CD8-positive, alpha-beta memory T cell (primary cell): ENCODE data around the gene FHIT. TPM values are rescaled to one million over a fixed set of nuclear protein-coding genes. Genes with fewer than 3 reads are reported as not detected.

Experiments
- CTCF ChIA-PET: fragments of 350-600 bp; sonication (Branson Sonifier 250); formaldehyde crosslinking; loops from one replicate; lab custom pipeline; 2021; ENCODE audit warnings: antibody characterized with exemption; lab: Charles Lee
- POLR2A ChIA-PET: fragments of 350-600 bp; sonication (Branson Sonifier 250); formaldehyde crosslinking; loops from one replicate; lab custom pipeline; 2021; ENCODE audit warnings: antibody characterized with exemption; lab: Charles Lee
- DNase-seq, 5 donors: peaks; one replicate each; pipeline versions ENCODE4 v3.0.0 to v3.0.0-alpha.2; 2020 to 2022; ENCODE audit warnings: mixed read lengths in 1 of 5
- H3K27ac ChIP-seq: one replicate; pipeline ENCODE4 v1.7.0; 2013; ENCODE audit warnings: low read depth, mild to moderate bottlenecking, low read length, moderate library complexity
- H3K27me3 ChIP-seq: 2 replicates; pipeline ENCODE4 v1.7.0; 2013; ENCODE audit warnings: low read length, mild to moderate bottlenecking; ENCODE audit not compliant: insufficient read depth, poor library complexity, severe bottlenecking
- H3K36me3 ChIP-seq: 2 replicates; pipeline ENCODE4 v1.7.0; 2013; ENCODE audit warnings: mild to moderate bottlenecking, low read length, moderate library complexity; ENCODE audit not compliant: insufficient read depth
- H3K4me1 ChIP-seq: 2 replicates; pipeline ENCODE4 v1.7.0; 2013; ENCODE audit warnings: mild to moderate bottlenecking, low read length, moderate library complexity; ENCODE audit not compliant: insufficient read depth
- H3K4me3 ChIP-seq: 2 replicates; pipeline ENCODE4 v1.7.0; 2013; ENCODE audit warnings: mild to moderate bottlenecking, low read length
- H3K9me3 ChIP-seq: 2 replicates; pipeline ENCODE4 v1.7.0; 2013; ENCODE audit warnings: mild to moderate bottlenecking, low read length
- H3K27ac Mint-ChIP-seq, 8 donors: one replicate each; pipeline ENCODE4 v1.8.0; 2020 to 2021; ENCODE audit warnings: mixed read lengths in 8 of 8, mild to moderate bottlenecking in 6 of 8, inconsistent platforms in 3 of 8, moderate library complexity in 3 of 8
- H3K27me3 Mint-ChIP-seq, 2 donors: one replicate each; pipeline ENCODE4 v1.8.0; 2020 to 2021; ENCODE audit warnings: mixed read lengths in 2 of 2, mild to moderate bottlenecking in 1 of 2, moderate library complexity in 1 of 2
- H3K36me3 Mint-ChIP-seq, 3 donors: one replicate each; pipeline ENCODE4 v1.8.0; 2020 to 2021; ENCODE audit warnings: mixed read lengths in 3 of 3, inconsistent platforms in 1 of 3, mild to moderate bottlenecking in 1 of 3
- H3K4me1 Mint-ChIP-seq, 3 donors: one replicate each; pipeline ENCODE4 v1.8.0; 2020 to 2021; ENCODE audit warnings: mixed read lengths in 3 of 3, inconsistent platforms in 1 of 3, mild to moderate bottlenecking in 1 of 3
- H3K4me3 Mint-ChIP-seq, 7 donors: one replicate each; pipeline ENCODE4 v1.8.0; 2020 to 2021; ENCODE audit warnings: mixed read lengths in 7 of 7, mild to moderate bottlenecking in 6 of 7, moderate library complexity in 4 of 7, inconsistent platforms in 2 of 7
- H3K9me3 Mint-ChIP-seq, 5 donors: one replicate each; pipeline ENCODE4 v1.8.0; 2020 to 2022; ENCODE audit warnings: mixed read lengths in 5 of 5, mild to moderate bottlenecking in 3 of 5, moderate library complexity in 2 of 5, inconsistent platforms in 1 of 5
- polyA plus RNA-seq: library from polyadenylated mRNA; unstranded; fragments of 300-500 nt; fragmentation: Illumina TruSeq; gene quantifications from one replicate; pipeline ENCODE4 v1.2.3, GENCODE V29; 2021
- total RNA-seq, 2 experiments: library from RNA; stranded (reverse); gene quantifications; one replicate each; pipeline ENCODE4 v1.2.3, GENCODE V29; 2021

The FHIT gene
- total and polyA plus RNA-seq, 3 experiments from 2014 or later, result 4.1 to 7.4 (median 4.2) TPM

DNA sequence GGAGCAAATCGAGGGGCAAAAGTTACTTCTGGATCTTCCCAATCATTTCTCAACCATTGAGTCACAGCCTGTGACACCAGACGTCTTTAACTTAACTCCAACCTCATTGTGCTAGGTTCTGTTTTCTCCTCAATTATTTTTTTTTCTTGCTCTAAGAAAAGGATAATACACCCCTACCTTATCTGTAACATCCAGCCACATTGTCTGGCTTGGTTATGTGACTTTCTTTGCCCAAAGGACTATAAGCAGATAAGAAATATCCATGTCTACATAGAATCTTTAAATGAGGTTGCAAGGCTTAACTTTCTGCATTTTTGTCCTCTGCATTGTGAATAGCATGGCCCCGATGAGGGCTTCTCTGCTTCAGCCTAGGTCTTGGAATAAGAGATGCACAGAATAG is 1419.0 kb downstream of the FHIT start:
- Mint-ChIP-seq H3K27ac (no peak overlapping the region), H3K27me3 (peaks cover 0 to 3% of the 10 kb centered on the region in 2 donors), H3K9me3 (no peaks in the 10 kb centered on the region), H3K4me1 (no peaks in the 10 kb centered on the region), H3K36me3 (peaks cover 0 to 23% (median 2%) of the 10 kb centered on the region in 3 donors), H3K4me3 (no peak overlapping the region)
- CTCF ChIA-PET, result no interaction called here
- H3K27ac ChIP-seq, result no peak overlapping the region
- no peaks in the 10 kb centered on the region for H3K4me1 ChIP-seq
- H3K36me3 ChIP-seq, result no peaks in the 10 kb centered on the region
- H3K9me3 ChIP-seq, result no peaks in the 10 kb centered on the region
- H3K4me3 ChIP-seq, result no peak overlapping the region
- no peak for DNase-seq
- POLR2A ChIA-PET, result no interaction called here
- no peaks in the 10 kb centered on the region for H3K27me3 ChIP-seq

DNA sequence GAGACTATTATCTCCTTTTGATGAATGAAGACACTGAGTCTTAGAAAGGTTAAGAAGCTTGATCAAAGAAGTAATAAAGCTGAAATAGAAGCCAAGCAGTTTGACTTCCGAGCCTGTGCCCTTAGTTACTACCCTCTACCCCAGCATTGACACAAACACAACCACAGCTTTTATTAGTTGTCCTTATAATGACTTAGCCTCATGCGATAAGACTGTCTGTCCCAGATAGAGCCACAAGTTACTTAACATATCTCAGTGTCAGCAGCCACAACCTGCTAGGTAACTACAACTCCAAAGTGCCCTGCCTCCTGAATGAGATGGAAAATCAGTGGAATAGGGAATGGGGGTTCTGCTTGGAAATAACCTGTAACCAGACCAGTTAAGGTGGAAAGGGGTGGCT is 1419.9 kb downstream of the FHIT start:
- H3K27me3 Mint-ChIP-seq, result peaks cover 0 to 3% of the 10 kb centered on the region in 2 donors
- no peak for DNase-seq
- ChIA-PET POLR2A (no interaction called here), CTCF (no interaction called here)
- Histone ChIP-seq H3K36me3 (no peaks in the 10 kb centered on the region), H3K9me3 (no peaks in the 10 kb centered on the region), H3K27me3 (no peaks in the 10 kb centered on the region), H3K4me1 (no peaks in the 10 kb centered on the region), H3K4me3 (no peak overlapping the region), H3K27ac (no peak overlapping the region)
- peaks cover 0 to 23% (median 2%) of the 10 kb centered on the region in 3 donors for H3K36me3 Mint-ChIP-seq
- H3K27ac Mint-ChIP-seq, result no peak overlapping the region
- H3K4me1 Mint-ChIP-seq, result no peaks in the 10 kb centered on the region
- no peak overlapping the region for H3K4me3 Mint-ChIP-seq
- no peaks in the 10 kb centered on the region for H3K9me3 Mint-ChIP-seq

DNA sequence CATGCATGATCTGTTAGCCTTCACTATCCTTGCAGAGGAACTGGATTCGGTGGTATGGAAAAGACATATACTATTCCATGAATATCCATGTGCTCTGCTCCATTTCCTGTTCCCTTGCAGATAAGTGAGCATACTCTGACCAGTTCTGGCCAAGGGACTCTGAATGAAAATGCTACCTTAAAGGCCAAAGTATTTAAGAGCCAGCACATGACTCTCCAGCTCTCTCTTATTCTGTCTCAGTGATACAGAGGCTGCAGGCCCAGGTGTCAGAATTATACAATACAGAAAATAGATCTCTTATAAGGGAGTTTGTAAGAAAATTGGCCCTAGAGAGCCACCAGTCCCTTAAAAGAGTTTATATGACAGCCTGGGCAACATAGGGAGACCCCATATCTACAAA is 1421.7 kb downstream of the FHIT start:
- POLR2A ChIA-PET, result no interaction called here
- DNase-seq, result no peak
- no peak overlapping the region for H3K27ac Mint-ChIP-seq
- peaks cover 0 to 3% of the 10 kb centered on the region in 2 donors for H3K27me3 Mint-ChIP-seq
- H3K36me3 ChIP-seq, result no peaks in the 10 kb centered on the region
- peaks cover 0 to 14% (median 2%) of the 10 kb centered on the region in 3 donors for H3K36me3 Mint-ChIP-seq
- H3K4me1 ChIP-seq, result no peaks in the 10 kb centered on the region
- no peaks in the 10 kb centered on the region for H3K27me3 ChIP-seq
- no peaks in the 10 kb centered on the region for H3K9me3 ChIP-seq
- CTCF ChIA-PET, result no interaction called here
- H3K4me3 ChIP-seq, result no peak overlapping the region
- no peaks in the 10 kb centered on the region for H3K9me3 Mint-ChIP-seq
- H3K27ac ChIP-seq, result no peak overlapping the region
- H3K4me3 Mint-ChIP-seq, result no peak overlapping the region
- no peaks in the 10 kb centered on the region for H3K4me1 Mint-ChIP-seq

DNA sequence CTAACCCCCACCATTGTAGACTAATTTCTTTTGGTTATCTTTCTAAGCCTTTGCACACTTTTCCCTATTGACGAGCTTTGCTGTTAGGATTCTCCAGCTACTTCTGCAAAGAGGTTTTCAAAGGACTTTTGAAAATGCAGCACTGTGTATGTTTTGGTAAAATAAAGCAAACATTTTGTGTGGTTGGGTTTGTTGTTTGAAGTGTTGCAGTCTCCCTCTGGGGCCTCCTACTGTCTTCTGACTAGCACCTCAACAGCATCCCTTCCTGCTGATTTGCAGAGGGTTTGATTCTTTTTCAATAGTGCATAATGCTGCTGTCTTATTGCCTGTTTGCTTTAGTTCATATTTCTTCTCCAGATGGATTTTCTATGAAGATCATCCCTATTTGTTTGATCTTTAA is 1426.4 kb downstream of the FHIT start:
- H3K4me3 Mint-ChIP-seq, result no peak overlapping the region
- H3K36me3 Mint-ChIP-seq, result peaks cover 0 to 18% (median 3%) of the 10 kb centered on the region in 3 donors
- DNase-seq, result no peak
- Histone ChIP-seq H3K27me3 (no peaks in the 10 kb centered on the region), H3K4me3 (no peak overlapping the region), H3K27ac (no peak overlapping the region), H3K4me1 (no peaks in the 10 kb centered on the region), H3K36me3 (no peaks in the 10 kb centered on the region), H3K9me3 (no peaks in the 10 kb centered on the region)
- H3K9me3 Mint-ChIP-seq, result peaks cover 0 to 2% (median 0%) of the 10 kb centered on the region in 5 donors
- CTCF ChIA-PET, result no interaction called here
- no peaks in the 10 kb centered on the region for H3K4me1 Mint-ChIP-seq
- H3K27me3 Mint-ChIP-seq, result no peaks in the 10 kb centered on the region
- H3K27ac Mint-ChIP-seq, result no peak overlapping the region
- POLR2A ChIA-PET, result no interaction called here

DNA sequence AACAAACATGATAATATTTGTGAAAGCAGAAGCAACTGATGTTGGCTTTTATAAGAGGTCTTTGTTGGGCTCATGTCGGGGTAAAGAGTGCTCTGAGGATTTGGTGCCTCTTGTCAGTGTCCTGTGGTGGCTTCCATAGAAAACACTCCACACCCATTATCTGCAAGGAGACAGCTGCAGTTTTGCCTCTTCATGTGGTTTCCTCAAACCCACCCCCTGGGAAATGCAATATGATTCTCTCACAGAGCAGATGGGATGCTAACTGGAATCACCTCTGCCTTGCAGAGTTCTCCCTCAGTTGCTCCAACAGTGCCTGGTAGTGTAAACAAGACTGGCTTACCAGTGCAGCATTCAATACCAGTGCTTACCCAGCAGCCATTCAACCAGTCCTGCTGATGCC is 1430.0 kb downstream of the FHIT start:
- DNase-seq, result no peak
- CTCF ChIA-PET, result no interaction called here
- Histone ChIP-seq H3K4me3 (no peak overlapping the region), H3K27me3 (no peaks in the 10 kb centered on the region), H3K27ac (no peak overlapping the region), H3K9me3 (no peaks in the 10 kb centered on the region), H3K36me3 (no peaks in the 10 kb centered on the region), H3K4me1 (no peaks in the 10 kb centered on the region)
- H3K9me3 Mint-ChIP-seq, result peaks cover 0 to 2% (median 0%) of the 10 kb centered on the region in 5 donors
- no peaks in the 10 kb centered on the region for H3K27me3 Mint-ChIP-seq
- no peaks in the 10 kb centered on the region for H3K4me1 Mint-ChIP-seq
- no peak overlapping the region for H3K4me3 Mint-ChIP-seq
- H3K27ac Mint-ChIP-seq, result no peak overlapping the region
- POLR2A ChIA-PET, result no interaction called here
- peaks cover 0 to 16% (median 2%) of the 10 kb centered on the region in 3 donors for H3K36me3 Mint-ChIP-seq

DNA sequence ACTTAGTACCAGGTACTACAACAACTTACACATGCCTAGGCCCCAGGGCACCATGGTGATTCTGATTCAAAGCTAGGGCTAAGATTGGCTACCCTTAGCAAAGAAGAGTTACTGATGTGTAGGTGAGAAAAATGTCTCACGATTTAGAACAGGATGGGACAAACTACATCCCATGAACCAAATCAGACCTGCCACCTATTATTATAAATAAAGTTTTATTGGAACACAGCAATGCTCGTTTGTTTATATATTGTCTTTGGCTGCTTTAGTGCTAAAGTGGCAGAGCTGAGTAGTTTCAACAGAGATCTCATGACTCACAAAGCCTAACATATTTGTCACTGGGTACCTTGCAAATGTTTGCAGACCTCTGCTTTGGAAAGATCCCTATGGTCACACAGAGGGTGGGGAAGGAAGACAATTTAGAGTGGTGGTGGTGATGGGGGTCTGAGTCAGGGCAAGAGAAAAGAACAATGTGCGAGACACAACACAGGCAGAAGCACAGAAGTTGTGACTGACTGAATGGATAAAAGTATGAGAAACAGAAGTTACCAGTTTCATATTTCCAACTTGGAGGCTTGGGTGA is 1430.8 kb downstream of the FHIT start:
- H3K9me3 Mint-ChIP-seq, result peaks cover 0 to 2% (median 0%) of the 10 kb centered on the region in 5 donors
- H3K4me1 Mint-ChIP-seq, result no peaks in the 10 kb centered on the region
- ChIA-PET CTCF (no interaction called here), POLR2A (no interaction called here)
- no peaks in the 10 kb centered on the region for H3K27me3 Mint-ChIP-seq
- Histone ChIP-seq H3K27ac (no peak overlapping the region), H3K4me3 (no peak overlapping the region), H3K27me3 (no peaks in the 10 kb centered on the region), H3K4me1 (no peaks in the 10 kb centered on the region), H3K9me3 (no peaks in the 10 kb centered on the region), H3K36me3 (no peaks in the 10 kb centered on the region)
- no peak for DNase-seq
- H3K27ac Mint-ChIP-seq, result peak overlapping the region in 1 of 8 donors; percentile 10
- H3K36me3 Mint-ChIP-seq, result peaks cover 0 to 16% (median 2%) of the 10 kb centered on the region in 3 donors
- H3K4me3 Mint-ChIP-seq, result no peak overlapping the region

DNA sequence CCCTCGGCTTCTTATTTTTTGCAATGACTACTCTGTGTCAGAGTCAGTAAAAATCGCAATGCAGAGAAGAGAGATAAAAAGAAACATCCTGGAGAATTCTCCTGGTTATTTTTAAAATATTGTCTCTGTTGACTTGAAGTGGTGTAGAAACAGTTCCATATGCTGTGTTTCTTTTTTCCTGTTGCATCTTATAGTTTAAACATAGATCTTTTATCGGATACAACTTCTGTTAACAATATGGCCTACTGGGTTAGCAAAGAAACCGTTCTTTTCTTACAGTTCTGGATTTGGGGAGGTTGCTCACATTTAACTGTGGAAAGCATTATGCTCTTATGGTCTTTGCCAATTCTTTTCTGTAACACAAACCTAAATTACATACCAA is 1432.3 kb downstream of the FHIT start:
- H3K36me3 Mint-ChIP-seq, result peaks cover 0 to 15% (median 2%) of the 10 kb centered on the region in 3 donors
- no peak overlapping the region for H3K4me3 Mint-ChIP-seq
- no peaks in the 10 kb centered on the region for H3K9me3 ChIP-seq
- POLR2A ChIA-PET, result no interaction called here
- no peak overlapping the region for H3K4me3 ChIP-seq
- H3K4me1 Mint-ChIP-seq, result no peaks in the 10 kb centered on the region
- no peak overlapping the region for H3K27ac ChIP-seq
- H3K27ac Mint-ChIP-seq, result no peak overlapping the region
- H3K36me3 ChIP-seq, result no peaks in the 10 kb centered on the region
- H3K9me3 Mint-ChIP-seq, result peaks cover 0 to 2% (median 0%) of the 10 kb centered on the region in 5 donors
- DNase-seq, result no peak
- H3K4me1 ChIP-seq, result no peaks in the 10 kb centered on the region
- CTCF ChIA-PET, result no interaction called here
- no peaks in the 10 kb centered on the region for H3K27me3 ChIP-seq
- H3K27me3 Mint-ChIP-seq, result no peaks in the 10 kb centered on the region

DNA sequence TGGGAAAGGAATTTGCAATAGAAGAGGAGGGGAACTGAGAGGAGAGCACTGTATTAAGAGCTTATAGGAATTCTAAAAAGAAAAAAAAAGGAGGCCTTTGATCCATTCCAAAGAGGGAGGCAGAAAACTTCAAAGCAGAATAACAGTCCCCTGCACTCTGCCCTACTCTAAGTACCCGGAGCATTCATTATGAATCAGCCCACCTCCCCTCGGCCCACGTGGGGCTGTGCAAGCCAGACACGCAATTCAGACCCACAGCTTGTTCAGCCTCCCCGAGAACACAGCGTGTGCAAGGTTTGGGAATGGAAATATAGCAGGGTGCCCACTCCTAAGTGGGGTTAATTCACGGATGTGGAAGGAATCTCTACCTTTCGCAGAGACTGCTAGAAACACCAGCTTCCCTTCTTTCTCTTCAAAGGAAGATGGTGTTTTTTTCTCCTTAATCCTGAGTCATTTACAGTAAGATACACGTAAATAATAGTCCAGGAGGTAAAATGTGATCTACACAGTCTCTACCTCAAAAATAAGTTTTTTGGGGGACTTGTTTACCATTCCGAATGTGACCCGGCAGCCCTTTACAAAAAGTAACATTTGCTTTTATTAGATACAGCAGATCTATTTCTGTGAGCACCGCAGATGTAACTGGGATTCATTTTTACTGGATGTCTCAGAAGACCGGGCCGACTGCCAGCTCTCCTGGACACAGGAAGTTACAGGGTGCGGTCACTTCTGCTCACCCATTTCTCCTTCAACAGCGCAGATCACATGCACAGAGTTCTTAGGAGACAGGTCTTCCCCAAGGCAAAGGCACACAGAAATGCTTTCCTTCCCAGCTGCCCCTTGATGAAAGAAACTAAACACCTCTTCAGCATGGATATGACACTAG is 1433.0 kb downstream of the FHIT start:
- H3K27ac Mint-ChIP-seq, result no peak overlapping the region
- CTCF ChIA-PET, result interaction anchor here (1.1 kb wide), 1 partner anchor 13 kb away, joined by 4 read pairs; no protein-coding TSS in a partner anchor
- peaks cover 0 to 9% (median 2%) of the 10 kb centered on the region in 3 donors for H3K36me3 Mint-ChIP-seq
- no peak for DNase-seq
- no peaks in the 10 kb centered on the region for H3K4me1 ChIP-seq
- no peaks in the 10 kb centered on the region for H3K27me3 ChIP-seq
- H3K4me3 ChIP-seq, result no peak overlapping the region
- H3K9me3 Mint-ChIP-seq, result peaks cover 0 to 2% (median 0%) of the 10 kb centered on the region in 5 donors
- POLR2A ChIA-PET, result no interaction called here
- H3K4me3 Mint-ChIP-seq, result no peak overlapping the region
- no peaks in the 10 kb centered on the region for H3K9me3 ChIP-seq
- H3K36me3 ChIP-seq, result no peaks in the 10 kb centered on the region
- no peak overlapping the region for H3K27ac ChIP-seq
- no peaks in the 10 kb centered on the region for H3K27me3 Mint-ChIP-seq
- no peaks in the 10 kb centered on the region for H3K4me1 Mint-ChIP-seq
